SHP77 treated with DMSO at 0.1 percent for 48 hours (cell line): ENCODE data around the gene SMCO2.

Experiments used
- DNase-seq: peaks from one replicate; lab custom pipeline; 2025; lab: John Stamatoyannopoulos, UW

The SMCO2 gene

DNA sequence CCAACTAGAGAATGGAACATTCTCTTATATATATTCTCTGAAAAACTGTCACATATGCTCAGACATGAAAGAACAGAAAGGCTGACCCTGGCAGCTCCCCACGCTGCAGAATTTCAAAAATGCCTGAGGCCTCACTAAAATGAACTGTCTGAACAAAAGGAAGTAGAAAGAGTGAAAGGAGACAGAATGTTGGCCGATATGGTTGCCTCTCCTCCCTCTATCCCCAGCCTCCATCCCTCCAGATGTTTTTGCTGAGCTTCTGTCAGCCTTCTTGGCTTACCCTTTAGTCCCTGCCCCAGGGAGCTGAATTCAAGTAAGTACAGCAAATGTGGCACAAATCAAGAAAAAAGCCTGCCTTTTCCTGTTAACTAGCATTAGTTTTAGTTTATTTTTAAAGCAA lies 6.9 kb downstream of the SMCO2 start:
- DNase-seq, result no peak

DNA sequence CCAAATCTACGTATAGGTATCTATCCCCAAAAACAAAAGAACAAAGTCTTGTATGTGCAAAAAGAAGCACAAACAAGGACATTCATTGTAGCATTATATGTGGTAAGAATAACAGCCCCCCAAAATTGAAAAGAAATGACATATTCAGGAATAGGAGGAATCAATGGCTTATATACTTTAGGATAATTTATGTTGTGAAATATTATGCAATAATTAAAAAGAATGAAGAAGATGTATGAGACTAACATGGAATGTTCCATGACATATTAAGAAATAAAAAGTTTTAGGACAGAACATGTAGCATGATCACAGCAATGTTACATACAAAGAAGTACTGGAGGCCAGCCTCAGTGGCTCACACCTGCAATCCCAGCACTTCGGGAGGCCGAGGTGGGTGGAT lies 9.1 kb downstream of the SMCO2 start:
- no peak for DNase-seq

DNA sequence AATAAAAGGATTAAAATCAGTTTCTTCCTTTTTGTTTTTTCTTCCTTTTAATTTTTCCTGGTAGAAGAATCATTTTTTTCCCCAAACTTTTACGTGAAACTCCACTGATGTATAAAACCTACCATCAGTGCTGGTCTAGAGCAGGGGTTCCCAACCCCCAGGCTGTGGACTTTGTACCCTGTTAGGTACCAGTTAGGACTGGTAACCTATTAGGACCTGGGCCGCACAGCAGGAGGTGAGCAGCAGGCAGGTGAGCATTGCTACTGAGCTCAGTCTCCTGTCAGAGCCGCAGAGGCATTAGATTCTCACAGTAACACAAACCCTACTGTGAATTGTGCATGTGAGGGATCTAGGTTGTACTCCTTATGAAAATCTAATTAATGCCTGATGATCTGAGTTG lies 10.1 kb downstream of the SMCO2 start:
- DNase-seq, result no peak

DNA sequence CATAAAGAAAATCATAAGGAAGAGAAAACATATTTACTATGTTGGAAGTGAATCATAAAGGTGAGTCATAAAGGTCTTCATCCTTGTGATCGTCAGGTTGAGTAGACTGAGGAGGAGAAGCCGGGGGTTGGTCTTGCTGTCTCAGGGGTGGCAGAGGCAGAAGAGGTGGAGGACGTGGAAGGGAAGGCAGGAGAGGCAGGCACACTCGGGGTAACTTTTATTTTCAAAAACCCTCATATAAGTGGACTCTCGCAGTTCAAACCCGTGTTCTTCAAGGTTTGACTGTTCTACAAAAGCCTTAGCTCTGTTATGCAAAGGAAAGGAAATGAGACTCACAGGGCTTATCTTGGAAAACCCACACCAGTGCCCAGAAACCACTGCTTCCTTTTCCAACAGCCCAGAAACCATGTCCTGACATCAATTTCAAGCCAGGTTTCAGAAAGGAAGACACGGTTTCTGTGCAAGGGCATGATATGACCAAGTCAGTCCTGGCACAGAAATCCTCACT lies 14.0 kb downstream of the SMCO2 start:
- DNase-seq, result no peak

DNA sequence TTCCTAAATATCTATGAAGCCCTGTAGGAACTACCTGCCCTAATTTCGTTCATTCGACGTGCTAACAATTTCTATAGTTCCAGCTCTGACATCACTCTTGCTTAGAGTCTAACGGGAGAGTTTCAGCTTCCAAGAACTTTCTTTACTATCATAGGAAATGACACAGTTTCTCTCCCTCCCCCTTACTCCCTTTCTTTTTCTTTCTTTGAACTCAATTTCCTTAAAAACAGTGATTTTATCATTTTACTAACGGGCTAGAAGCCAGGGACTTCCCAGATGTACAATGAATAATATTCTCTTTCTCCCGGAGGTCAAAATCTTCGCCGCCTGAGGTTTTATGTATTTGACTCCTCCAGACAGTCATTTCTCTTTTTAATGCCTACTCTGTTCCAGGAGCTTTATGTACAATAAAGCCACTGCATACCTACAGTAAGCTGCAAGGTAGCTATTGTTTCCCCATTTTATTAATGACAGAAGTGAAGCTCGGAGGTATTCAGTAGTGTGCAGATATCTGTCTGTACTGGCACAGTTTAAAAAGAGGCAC lies 15.7 kb downstream of the SMCO2 start:
- no peak for DNase-seq

DNA sequence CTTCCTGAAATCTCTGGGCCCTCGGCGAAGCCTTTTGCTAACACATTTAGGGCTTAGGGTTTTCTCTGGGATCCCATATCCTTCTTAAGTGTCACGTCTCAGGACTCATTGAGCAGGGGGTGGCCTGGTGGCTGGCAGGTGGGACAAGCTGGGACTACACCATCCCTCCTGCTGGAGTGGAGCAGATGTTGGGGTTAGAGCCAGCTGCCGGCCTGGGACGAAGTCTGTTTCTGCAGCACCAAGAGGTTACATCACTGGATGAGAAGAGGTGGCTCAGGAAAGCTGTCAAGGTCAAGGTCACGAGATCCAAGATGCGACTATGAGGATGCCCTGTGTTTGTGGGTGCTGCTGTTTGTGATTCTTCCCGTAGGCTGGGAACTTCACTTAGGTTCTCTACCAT lies 16.3 kb downstream of the SMCO2 start:
- DNase-seq, result no peak

DNA sequence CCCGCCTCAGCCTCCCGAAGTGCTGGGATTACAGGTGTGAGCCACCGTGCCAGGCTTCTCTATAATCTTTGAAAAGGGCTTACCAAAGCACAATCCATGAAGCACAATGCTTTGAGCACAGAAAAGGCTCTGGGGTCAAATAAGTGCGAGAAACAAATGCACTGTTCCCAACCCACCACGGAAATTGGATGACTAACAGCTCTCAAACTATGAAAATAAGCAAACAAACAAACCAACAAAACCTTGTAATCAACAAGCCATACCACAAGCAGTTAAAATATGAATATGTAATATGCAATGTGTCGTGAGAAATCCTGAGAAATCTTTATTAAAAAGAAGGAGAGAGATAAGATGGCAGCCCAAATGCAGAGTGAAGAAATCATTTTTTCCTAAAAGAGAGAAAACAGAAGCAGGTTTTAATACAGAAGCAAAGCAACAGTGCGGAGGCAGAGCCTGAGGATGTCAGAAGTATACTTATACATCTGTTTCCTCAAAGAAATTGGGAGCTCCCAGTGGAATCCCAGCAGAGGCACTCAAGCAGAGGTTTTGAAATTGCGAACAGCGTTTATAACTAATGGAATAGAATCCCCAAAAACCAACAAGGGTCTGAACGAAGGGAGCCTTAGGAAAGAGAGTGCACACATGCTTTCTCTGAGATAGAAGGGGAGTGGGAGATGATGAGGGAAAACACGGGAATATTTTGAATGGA lies 17.1 kb downstream of the SMCO2 start:
- DNase-seq, result no peak

DNA sequence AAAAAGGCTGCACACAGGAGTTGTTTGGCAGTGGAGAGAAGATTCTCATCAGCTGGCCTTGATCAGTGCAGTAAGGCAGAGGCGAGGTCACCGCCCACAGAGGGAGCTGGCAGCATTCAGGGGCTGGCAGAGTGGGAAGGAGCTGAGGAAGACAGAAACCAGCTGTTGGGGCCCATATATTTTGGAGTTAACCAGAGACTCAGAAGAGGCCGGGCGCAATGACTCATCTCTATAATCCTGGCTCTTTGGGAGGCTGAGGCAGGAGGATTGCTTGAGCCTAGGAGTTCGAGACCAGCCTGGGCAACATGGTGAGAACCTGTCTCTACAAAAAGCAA lies 17.7 kb downstream of the SMCO2 start:
- no peak for DNase-seq

DNA sequence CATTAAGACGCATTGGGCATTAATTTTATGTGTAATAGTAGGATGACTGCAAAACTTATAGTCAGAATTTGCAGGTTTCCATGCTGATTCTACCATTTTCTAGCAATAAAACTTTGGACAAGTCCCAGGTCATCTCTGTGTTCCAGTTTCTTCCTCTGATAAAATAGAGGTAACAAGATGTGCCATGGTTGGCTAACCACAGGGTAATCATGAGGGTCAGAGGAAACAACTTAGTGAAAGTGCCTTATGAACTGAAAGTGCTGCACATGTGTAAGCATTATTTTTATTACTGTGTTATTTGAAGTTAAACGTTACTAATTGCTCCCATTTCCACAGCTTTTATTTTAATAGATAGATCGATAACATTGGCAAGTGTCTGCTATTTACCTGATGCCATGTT lies 21.1 kb downstream of the SMCO2 start:
- DNase-seq, result no peak

DNA sequence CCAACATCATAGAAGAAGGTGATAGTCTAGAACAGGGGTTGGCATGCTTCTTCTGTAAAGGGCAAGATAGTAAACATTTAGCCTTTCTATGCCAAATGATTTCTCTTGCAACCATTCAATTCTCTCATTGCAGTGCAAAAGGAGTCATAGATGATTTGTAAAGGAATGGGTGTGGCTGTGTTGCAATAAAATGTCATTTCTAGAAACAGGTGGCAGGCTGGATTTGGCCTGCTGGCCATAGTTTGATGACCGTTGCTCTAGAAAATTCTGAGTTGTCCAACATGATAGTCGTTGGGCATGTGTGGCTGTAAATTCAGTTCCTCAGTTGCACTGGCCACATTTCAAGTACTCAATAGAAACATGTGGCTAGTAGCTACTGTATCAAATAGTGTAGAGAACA lies 21.7 kb downstream of the SMCO2 start:
- DNase-seq, result no peak

DNA sequence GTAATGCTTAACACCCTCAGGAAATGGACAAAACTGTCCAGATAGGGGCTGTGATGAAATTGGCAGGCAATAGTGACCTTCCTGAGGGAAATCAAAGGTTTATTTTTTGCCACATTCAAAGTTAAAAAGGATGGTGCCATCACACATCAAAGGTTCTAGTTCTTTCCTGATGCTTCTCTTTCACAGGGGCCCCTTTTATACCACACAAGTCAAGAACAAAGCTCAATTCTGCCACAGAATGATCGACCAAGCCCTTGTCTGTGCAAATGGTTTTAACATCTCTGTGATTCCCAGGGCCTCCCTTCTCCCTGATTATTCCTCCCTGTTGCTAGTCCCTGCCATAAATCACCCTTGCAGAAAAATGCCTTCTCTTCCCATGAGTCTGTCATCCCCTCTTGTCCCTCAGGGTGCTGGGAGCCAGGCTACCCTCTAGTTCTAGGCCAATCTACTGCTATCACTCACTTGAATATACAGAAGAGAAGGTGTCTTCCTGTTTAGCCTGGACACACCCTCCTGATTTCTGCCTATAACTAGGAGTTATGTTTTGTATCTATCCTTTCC lies 22.7 kb downstream of the SMCO2 start:
- DNase-seq, result no peak

DNA sequence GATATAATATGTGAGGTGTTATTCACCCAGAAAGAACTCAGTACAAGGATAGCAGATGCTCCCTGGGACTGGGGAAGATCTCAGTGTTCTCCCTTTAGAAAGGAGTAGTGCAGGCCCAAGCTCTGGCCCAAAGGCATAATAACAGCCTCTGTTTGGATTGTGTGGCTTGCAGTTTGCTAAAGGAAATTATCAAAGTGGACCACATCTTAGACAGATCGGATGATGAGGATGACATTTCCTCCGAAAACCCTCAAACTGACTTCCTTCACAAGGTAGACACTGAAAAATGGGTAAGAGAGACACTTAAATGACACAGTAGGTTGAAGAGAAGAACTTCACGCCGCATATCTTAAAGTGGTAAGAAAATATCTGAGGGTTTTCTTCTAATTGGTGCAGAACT lies 26.1 kb downstream of the SMCO2 start:
- DNase-seq, result no peak

DNA sequence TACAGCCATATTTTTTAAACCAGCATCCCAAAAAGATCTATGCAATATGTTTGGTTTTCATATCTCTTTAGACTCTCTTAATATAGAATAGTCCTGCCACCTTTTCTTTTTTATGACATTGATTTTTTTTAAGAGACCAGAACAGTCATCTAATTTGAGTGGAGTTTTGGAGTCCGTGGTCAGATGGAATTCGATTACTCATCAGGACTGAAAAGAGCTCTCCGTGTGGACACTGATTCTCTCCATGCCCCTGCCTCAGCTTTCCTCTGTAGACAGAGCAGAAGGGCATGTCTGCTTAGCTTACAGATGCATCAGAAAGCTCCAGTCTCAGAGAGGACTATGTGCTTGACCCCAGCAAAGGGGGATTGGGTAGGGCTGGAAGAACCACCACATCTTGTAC lies 27.8 kb downstream of the SMCO2 start:
- DNase-seq, result no peak

DNA sequence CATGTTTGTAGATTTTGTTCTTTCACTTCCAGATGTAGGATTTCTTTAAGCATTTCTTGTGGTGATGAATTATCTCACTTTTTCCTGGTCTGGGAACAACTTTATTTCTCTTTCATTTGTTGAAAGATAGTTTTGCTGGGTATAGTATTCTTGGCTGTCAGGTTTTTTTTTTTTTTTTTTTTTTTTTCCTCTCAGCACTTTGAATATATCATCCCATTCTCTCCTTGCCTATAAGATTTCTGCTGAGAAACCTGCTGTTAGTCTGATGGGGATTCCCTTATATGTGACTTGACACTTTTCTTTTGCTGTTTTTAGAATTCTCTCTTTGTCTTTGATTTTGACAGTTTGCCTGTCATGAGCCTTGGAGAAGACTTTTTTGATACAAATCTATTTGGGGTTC lies 30.5 kb downstream of the SMCO2 start:
- no peak for DNase-seq

DNA sequence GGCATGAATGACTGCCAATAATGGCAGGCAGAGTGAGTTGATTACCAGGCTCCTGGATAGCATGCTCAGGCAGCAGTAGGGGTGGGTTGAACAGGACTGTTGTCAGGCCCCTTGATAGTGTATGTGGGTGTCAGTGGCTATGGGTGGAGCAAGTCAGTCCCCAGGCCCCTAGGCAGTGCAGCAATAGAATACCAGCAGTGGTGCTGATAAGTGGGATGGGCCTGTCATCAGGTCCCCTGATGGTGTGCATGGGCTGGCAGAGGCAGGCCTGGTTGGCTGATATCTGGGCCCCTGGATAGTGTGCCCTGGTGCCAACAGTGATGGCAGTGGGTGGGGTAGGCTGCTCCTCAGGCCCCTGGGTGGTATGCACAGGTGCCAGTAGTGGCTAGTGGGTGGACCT lies 32.4 kb downstream of the SMCO2 start:
- DNase-seq, result no peak

DNA sequence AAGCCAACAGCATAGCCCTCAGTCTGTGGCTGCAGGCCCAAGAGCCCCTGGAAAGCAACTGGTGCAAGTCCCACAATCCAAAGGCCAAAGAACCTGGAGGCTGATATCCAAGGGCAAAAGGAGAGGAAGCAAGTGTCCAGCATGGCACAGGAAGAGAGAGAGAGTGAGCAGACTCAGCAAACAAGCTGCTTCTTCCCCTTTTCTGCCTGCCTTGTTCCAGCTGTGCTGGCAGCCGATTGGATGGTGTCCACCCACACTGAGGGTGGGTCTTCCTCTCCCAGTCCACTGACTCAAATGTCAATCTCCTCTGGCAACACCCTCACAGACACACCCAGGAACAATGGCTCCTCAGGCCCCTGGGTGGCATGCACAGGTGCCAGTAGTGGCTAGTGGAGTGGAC lies 33.5 kb downstream of the SMCO2 start:
- DNase-seq, result no peak

DNA sequence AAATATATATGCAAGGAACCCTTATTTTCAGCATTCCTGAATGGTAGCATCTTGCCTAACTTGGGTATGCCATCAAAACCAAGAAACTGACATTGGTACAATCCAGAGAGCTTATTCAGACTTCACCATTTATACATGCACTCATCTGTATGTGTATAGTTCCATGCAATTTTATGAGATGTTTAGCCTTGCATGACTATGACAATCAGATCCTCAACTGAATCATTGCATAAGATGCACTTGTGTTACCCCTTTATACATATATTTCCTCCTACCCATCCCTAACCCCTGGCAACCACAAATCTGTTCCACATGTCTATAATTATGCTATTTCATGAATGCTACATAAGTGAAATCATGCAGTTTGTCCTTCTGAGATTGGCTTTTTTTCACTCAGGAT lies 40.4 kb downstream of the SMCO2 start:
- no peak for DNase-seq

DNA sequence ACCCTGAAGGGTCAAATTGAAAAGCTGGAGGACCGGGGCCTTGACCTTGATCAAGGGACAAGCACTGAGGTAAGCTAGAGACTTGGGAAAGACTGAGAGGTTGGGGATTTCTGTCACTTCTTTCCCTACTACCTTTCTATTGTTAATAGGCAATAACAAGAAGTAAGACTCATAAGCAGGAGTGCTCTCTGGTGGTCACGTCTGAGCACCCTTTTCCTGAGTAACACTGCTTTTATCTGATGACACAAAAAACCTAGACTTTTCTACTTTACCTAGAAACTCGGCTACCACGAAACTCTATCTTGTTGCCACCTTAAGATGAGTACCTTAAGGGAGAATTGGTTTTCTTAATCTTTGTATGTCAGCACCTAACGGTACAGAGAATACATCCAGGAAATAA lies 41.9 kb downstream of the SMCO2 start:
- no peak for DNase-seq

DNA sequence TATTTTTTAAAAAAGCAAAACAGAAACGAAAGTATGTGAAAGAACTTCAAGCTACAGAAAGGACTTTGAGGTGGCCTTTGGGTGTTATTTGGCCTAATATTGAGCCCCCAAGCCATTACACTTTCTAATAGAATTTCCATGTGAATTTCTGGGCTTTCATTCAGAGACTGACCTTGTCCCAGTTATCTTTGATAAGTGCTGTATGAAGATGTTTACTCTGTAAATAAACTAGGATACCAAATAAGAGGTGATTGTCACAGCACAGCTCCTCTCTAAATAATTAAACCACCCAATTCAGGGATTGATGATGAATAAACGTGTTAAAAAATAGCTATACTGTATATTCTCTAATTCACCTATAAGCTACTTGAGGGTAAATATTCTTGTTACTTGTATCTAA lies 44.7 kb downstream of the SMCO2 start:
- DNase-seq, result no peak

DNA sequence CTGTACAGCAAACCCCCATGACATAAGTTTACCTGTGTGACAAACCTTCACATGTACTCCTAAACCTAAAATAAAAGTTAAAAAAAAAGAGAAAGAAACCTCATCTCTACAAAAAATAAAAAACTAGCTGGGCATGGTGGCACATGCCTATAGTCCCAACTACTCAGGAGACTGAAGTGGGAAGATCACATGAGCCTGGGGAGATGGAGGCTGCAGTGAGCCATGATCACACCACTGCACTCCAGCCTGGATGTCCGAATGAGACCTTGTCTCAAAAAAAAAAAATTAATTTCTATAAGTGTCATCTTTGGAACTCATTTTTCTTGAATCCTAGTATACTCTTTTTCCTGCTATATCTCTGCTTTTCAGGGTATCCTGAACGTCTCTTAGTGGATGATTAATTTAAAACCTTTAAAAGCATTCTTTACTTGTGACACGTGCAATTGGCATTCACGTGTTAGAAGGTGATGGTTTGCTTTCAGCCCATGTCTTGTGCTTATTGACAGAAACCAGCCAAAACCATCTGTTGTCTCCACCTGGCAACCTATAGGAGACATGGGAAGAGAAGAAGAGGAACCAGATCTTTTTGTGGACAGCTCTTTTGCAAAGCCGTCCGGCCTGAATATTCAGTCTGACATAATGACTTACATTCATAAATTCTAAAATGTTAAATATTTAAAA lies 46.9 kb downstream of the SMCO2 start:
- DNase-seq, result no peak

DNA sequence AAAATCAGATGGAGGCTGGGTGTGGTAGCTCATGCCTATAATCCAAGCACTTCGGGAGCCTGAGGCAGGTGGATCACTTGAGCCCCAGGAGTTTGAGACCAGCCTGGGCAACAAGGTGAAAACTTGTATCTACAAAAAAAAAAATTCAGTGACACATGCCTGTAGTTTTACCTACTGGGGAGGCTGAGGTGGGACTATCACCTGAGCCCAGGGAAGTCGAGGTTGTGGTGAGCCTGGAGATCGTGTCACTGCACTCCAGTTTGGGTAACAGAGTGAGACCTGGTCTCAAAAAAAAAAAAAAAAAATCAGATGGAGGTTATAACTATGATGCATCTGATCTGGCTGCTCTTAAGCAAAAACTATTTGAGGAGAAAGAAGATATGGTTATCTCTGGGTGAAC lies 50.9 kb downstream of the SMCO2 start:
- no peak for DNase-seq

DNA sequence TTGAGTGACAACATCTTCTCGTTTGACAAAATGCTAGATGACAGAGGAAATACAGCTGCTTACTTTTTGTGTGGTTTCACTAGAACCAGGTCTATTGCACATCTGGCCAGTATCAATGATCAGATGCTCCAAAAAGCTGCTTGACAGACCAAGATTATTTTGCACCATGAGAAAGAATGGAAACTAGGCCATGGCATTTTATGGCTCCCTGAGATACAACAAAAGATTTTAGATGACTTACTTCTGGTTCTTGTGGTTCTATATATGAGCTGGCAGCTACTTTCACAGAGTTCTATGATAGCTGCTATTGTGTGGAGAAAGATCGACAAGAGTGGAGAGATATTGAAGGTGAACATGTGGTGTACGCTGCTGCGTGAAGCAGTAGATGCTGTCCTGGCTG lies 51.6 kb downstream of the SMCO2 start:
- DNase-seq, result no peak

DNA sequence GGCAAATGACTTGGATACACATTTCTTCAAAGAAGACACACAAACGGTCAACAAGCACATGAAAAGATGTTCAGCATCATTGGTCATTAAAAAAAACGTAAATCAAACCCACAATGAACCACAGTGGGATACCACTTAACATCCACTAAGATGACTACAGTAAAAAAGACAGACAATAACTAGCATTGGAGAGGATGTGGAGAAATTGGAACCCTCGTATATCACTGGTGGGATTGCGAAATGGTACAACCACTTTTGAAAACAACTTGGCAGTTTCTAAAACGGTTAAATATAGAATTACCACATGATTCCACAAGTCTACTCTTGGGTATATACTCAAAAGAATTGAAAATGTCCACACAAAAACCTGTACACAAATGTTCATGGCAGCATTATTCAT lies 52.2 kb downstream of the SMCO2 start:
- no peak for DNase-seq

DNA sequence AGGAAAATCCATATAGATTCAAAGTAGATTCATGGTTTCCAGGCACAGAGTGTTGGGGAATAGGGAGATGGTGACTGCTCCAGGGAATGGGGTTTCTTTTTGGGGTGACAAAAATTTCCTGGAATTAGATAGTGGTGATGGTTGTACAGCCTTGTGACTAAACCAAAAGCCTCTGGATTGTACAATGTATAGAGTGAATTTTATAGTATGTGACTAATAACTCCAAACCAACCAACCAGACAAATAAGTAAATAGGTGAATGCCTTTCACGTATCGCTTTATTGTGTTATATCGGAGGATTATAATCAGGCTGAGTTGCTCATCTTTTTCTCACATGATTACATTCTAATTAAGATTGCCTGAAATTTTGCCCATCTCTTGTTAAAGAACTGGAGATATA lies 52.8 kb downstream of the SMCO2 start:
- no peak for DNase-seq
